HCT116 (cell line): ENCODE measurements around the gene DIO3. TPM values are rescaled to one million over a fixed set of nuclear protein-coding genes. Genes with fewer than 3 reads are reported as not detected.

Experiments used
- ATAC-seq: fragments of 200-7000 bp; cut with Tn5 transposase; 2 replicates; pipeline ENCODE4 v1.9.1; 2020; ENCODE audit warnings: mild to moderate bottlenecking, moderate library complexity
- BruUV-seq: library from RNA; stranded (reverse); fragments of 400-500 nt; replicated peaks from 2 replicates; lab custom pipeline; 2021; lab: Mats Ljungman, UMichigan
- CTCF ChIA-PET: fragments of 300-600 bp; sonication (Branson Sonifier 250); formaldehyde crosslinking; loops from one replicate; lab custom pipeline; 2021; ENCODE audit warnings: antibody characterized with exemption; lab: Charles Lee
- POLR2A ChIA-PET: fragments of 300-600, 350-600 bp; sonication (Branson Sonifier 250); formaldehyde crosslinking; loops from one replicate; lab custom pipeline; 2021; ENCODE audit warnings: antibody characterized with exemption; lab: Charles Lee
- RAD21 ChIA-PET, 2 experiments: fragments of 300-600 bp; sonication (Branson Sonifier 250); formaldehyde crosslinking; loops; one replicate each; lab custom pipeline; 2023; ENCODE audit warnings: low total read pairs in 2 of 2; ENCODE audit not compliant: uncharacterized antibody in 2 of 2, unreplicated experiment in 2 of 2, low non-redundant PET in 1 of 2; lab: Charles Lee
- DNase-seq: peaks from one replicate; pipeline ENCODE4 v3.0.0-alpha.2; 2010; ENCODE audit warnings: low read depth, low spot score
- H2AFZ ChIP-seq: fragments of 200-600 bp; shearing (Covaris generic), sonication (generic); 2 replicates; pipeline ENCODE4 v1.6.1; 2017; ENCODE audit warnings: low read depth, mixed run types, mixed read lengths, antibody characterized with exemption, low read length; ENCODE audit not compliant: poor library complexity, severe bottlenecking
- H3K27ac ChIP-seq: 2 replicates; pipeline ENCODE4 v1.5.1; 2012; ENCODE audit warnings: low read depth, low read length
- H3K27me3 ChIP-seq: fragments of 200-600 bp; sonication (generic); 2 replicates; pipeline ENCODE4 v1.6.1; 2016; ENCODE audit warnings: mixed run types, low read length, mixed read lengths; ENCODE audit not compliant: insufficient read depth
- H3K36me3 ChIP-seq, 2 experiments: fragments of 200-500 bp in 1 of 2; fragments of 200-600 bp in 1 of 2; sonication (Bioruptor generic) in 1 of 2; sonication (generic) in 1 of 2; 2 replicates each; pipeline versions ENCODE4 v1.5.1 to v1.6.1; 2014 to 2016; ENCODE audit warnings: low read length in 2 of 2, inconsistent platforms in 1 of 2, mixed read lengths in 1 of 2, mixed run types in 1 of 2; ENCODE audit not compliant: insufficient read depth in 2 of 2, control insufficient read depth in 1 of 2
- H3K4me1 ChIP-seq, 2 experiments: fragments of 200-600 bp in 1 of 2; sonication (generic) in 1 of 2; 2 replicates each; pipeline versions ENCODE4 v1.5.1 to v1.6.1; 2012 to 2017; ENCODE audit warnings: low read length in 2 of 2, inconsistent platforms in 1 of 2, mild to moderate bottlenecking in 1 of 2, mixed read lengths in 1 of 2, mixed run types in 1 of 2, moderate library complexity in 1 of 2; ENCODE audit not compliant: insufficient read depth in 2 of 2, control insufficient read depth in 1 of 2
- H3K4me2 ChIP-seq: fragments of 200-600 bp; sonication (generic); 2 replicates; pipeline ENCODE4 v1.6.1; 2017; ENCODE audit warnings: mixed run types, low read length, mixed read lengths
- H3K4me3 ChIP-seq, 2 experiments: fragments of 200-600 bp in 1 of 2; sonication (generic) in 1 of 2; replicated peaks in 1 of 2; 2 replicates each; pipeline ENCODE4 v1.5.1; 2011 to 2016; ENCODE audit warnings: low read length in 2 of 2, control low read depth in 1 of 2, low read depth in 1 of 2, mild to moderate bottlenecking in 1 of 2, mixed read lengths in 1 of 2, mixed run types in 1 of 2
- H3K79me2 ChIP-seq: fragments of 200-600 bp; sonication (generic); 2 replicates; pipeline ENCODE4 v1.6.1; 2017; ENCODE audit warnings: mild to moderate bottlenecking, mixed run types, low read length, moderate library complexity, mixed read lengths; ENCODE audit not compliant: insufficient read depth
- H3K9ac ChIP-seq: fragments of 200-600 bp; sonication (generic); 2 replicates; pipeline ENCODE4 v1.6.1; 2016; ENCODE audit warnings: low read length, mixed read lengths
- H3K9me2 ChIP-seq: fragments of 200-600 bp; sonication (generic), shearing (Covaris generic); 2 replicates; pipeline ENCODE4 v1.6.1; 2017; ENCODE audit warnings: mixed run types, mild to moderate bottlenecking, moderate library complexity; ENCODE audit not compliant: insufficient read depth
- H3K9me3 ChIP-seq, 2 experiments: fragments of 200-500 bp in 1 of 2; fragments of 200-600 bp in 1 of 2; sonication (Bioruptor generic) in 1 of 2; sonication (generic) in 1 of 2; 2 replicates each; pipeline ENCODE4 v1.6.1; 2014 to 2017; ENCODE audit warnings: low read length in 2 of 2, mixed read lengths in 2 of 2, inconsistent platforms in 1 of 2, low read depth in 1 of 2, mild to moderate bottlenecking in 1 of 2, mixed run types in 1 of 2, moderate library complexity in 1 of 2; ENCODE audit not compliant: control insufficient read depth in 1 of 2, insufficient read depth in 1 of 2
- H4K20me1 ChIP-seq: fragments of 200-600 bp; sonication (generic), shearing (Covaris generic); 2 replicates; pipeline ENCODE4 v1.6.1; 2017; ENCODE audit warnings: mixed run types, mild to moderate bottlenecking, moderate library complexity; ENCODE audit not compliant: insufficient read depth
- CBX3 ChIP-seq: IDR thresholded peaks from 2 replicates; pipeline ENCODE4 v1.6.1; 2012; ENCODE audit warnings: low read depth
- ELF1 ChIP-seq: IDR thresholded peaks from 2 replicates; pipeline ENCODE4 v1.6.1; 2012; ENCODE audit warnings: low read depth, borderline replicate concordance
- FOSL1 ChIP-seq: IDR thresholded peaks from 2 replicates; pipeline ENCODE4 v1.6.1; 2012; ENCODE audit warnings: low read depth
- SIN3A ChIP-seq: IDR thresholded peaks from 2 replicates; pipeline ENCODE4 v1.6.1; 2012; ENCODE audit warnings: low read depth
- SRF ChIP-seq: IDR thresholded peaks from 2 replicates; pipeline ENCODE4 v1.6.1; 2012; ENCODE audit warnings: low read depth
- ZBTB33 ChIP-seq: IDR thresholded peaks from 2 replicates; pipeline ENCODE4 v1.6.1; 2011; ENCODE audit warnings: mild to moderate bottlenecking, low read length, moderate library complexity; ENCODE audit not compliant: insufficient replicate concordance; ENCODE audit errors: extremely low read depth
- ZNF274 ChIP-seq: fragments of 200-500 bp; sonication (Bioruptor generic); IDR thresholded peaks from 2 replicates; pipeline ENCODE4 v1.6.1; 2014; ENCODE audit warnings: mild to moderate bottlenecking, low read depth, low read length, inconsistent platforms
- intact Hi-C: fragments of 100-400 bp; cut with micrococcal nuclease; formaldehyde crosslinking; loops from 2 replicates; pipeline ENCODE4 v1.10.0; 2022
- total RNA-seq: library from RNA; stranded (reverse); gene quantifications from one replicate; pipeline ENCODE4 v1.2.1, GENCODE V29; 2021; ENCODE audit not compliant: unreplicated experiment
- TF ChIP-seq, protein P1 (sequence below): IDR thresholded peaks from 2 replicates; pipeline ENCODE4 v1.6.1; 2012; ENCODE audit warnings: low read depth

DIO3 gene
- total RNA-seq, 1 experiment from 2014 or later, result 0.34 TPM

GRCh38 chr14:101579372-101580080 lies 18.2 kb downstream of the DIO3 start (continued):
- TF ChIP-seq, protein P1, sequence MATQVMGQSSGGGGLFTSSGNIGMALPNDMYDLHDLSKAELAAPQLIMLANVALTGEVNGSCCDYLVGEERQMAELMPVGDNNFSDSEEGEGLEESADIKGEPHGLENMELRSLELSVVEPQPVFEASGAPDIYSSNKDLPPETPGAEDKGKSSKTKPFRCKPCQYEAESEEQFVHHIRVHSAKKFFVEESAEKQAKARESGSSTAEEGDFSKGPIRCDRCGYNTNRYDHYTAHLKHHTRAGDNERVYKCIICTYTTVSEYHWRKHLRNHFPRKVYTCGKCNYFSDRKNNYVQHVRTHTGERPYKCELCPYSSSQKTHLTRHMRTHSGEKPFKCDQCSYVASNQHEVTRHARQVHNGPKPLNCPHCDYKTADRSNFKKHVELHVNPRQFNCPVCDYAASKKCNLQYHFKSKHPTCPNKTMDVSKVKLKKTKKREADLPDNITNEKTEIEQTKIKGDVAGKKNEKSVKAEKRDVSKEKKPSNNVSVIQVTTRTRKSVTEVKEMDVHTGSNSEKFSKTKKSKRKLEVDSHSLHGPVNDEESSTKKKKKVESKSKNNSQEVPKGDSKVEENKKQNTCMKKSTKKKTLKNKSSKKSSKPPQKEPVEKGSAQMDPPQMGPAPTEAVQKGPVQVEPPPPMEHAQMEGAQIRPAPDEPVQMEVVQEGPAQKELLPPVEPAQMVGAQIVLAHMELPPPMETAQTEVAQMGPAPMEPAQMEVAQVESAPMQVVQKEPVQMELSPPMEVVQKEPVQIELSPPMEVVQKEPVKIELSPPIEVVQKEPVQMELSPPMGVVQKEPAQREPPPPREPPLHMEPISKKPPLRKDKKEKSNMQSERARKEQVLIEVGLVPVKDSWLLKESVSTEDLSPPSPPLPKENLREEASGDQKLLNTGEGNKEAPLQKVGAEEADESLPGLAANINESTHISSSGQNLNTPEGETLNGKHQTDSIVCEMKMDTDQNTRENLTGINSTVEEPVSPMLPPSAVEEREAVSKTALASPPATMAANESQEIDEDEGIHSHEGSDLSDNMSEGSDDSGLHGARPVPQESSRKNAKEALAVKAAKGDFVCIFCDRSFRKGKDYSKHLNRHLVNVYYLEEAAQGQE, result no peak
- no peak for TF ChIP-seq SIN3A
- TF ChIP-seq CBX3, result no peak

- no peaks in the 10 kb centered on the region for H3K9me2 ChIP-seq
- intact Hi-C loops, result no loop called here
- RAD21 ChIA-PET, result no interaction called here
- H4K20me1 ChIP-seq, result no peaks in the 10 kb centered on the region
- BruUV-seq, result no TSS peak
- no peaks in the 10 kb centered on the region for H3K9me3 ChIP-seq
- no peaks in the 10 kb centered on the region for H3K4me1 ChIP-seq
- no peaks in the 10 kb centered on the region for H3K79me2 ChIP-seq
- ATAC-seq (no peak), DNase-seq (no peak)
- H3K27me3 ChIP-seq, result peaks cover 13% of the 10 kb centered on the region; the same call in 1 of the 2 replicates
- H3K4me3 ChIP-seq, result no peak overlapping the region
- H3K36me3 ChIP-seq, result no peaks in the 10 kb centered on the region
- H3K9ac ChIP-seq, result no peak overlapping the region
- H3K4me2 ChIP-seq, result no peak overlapping the region
- TF ChIP-seq, protein P1, result no peak
- TF ChIP-seq ZBTB33 (no peak), ELF1 (no peak), FOSL1 (no peak), ZNF274 (no peak), SRF (no peak)
- no peak overlapping the region for H3K27ac ChIP-seq
- POLR2A ChIA-PET, result no interaction called here
- no peak overlapping the region for H2AFZ ChIP-seq
- CTCF ChIA-PET, result no interaction called here
These were observed 20.5 kb downstream of the DIO3 start for GRCh38 chr14:101581806-101582205.
